Effector memory CD4-positive, alpha-beta T cell (primary cell): ENCODE data around the gene ATP8A2.
"Not testable (repeated sequence)": the region's sequence is repeated elsewhere in the genome, so short reads cannot be mapped to it uniquely, and the experiment has no call there.

Source experiments
- DNase-seq, 3 donors: peaks; one replicate each; pipeline ENCODE4 v3.0.0-alpha.2; 2020
- H3K27ac ChIP-seq: 2 replicates; pipeline ENCODE4 v1.7.0; 2013; ENCODE audit warnings: mild to moderate bottlenecking, low read length, moderate library complexity; ENCODE audit not compliant: insufficient read depth, poor library complexity, severe bottlenecking
- H3K27me3 ChIP-seq: replicated peaks from 2 replicates; pipeline ENCODE4 v1.7.0; 2013; ENCODE audit warnings: mild to moderate bottlenecking, low read length; ENCODE audit not compliant: insufficient read depth, control insufficient read depth, poor library complexity, severe bottlenecking
- H3K36me3 ChIP-seq: 2 replicates; pipeline ENCODE4 v1.7.0; 2013; ENCODE audit warnings: mild to moderate bottlenecking, low read length, moderate library complexity; ENCODE audit not compliant: control insufficient read depth, insufficient read depth
- H3K4me1 ChIP-seq: 2 replicates; pipeline ENCODE4 v1.7.0; 2013; ENCODE audit warnings: low read length, mild to moderate bottlenecking; ENCODE audit not compliant: control insufficient read depth, insufficient read depth, poor library complexity, severe bottlenecking
- H3K4me3 ChIP-seq: 2 replicates; pipeline ENCODE4 v1.7.0; 2013; ENCODE audit warnings: low read length, low read depth, mild to moderate bottlenecking; ENCODE audit not compliant: insufficient read depth, poor library complexity, severe bottlenecking
- H3K9me3 ChIP-seq: 2 replicates; pipeline ENCODE4 v1.7.0; 2013; ENCODE audit warnings: mild to moderate bottlenecking, low read length, moderate library complexity; ENCODE audit not compliant: control insufficient read depth

Gene ATP8A2

DNA sequence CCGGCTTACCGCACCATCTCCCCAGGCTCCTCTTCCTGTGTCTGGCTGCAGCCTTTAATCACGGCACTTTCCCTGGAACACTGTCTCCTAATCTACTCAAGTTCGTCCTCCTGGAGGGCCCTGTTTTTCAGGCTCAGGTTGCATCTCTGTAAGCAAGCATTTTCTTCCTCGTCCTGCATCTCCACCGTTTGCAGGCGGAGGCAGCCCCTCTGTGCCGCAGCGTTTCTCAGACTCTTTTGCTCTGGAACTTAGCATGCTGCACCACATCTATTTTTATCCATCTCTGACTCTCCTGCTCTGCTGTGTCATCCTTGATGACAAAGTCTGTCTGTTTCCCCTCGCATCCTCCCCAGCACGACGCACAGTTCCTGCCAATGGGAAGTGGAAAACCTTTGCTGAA lies 117.5 kb downstream of the ATP8A2 start:
- H3K27me3 ChIP-seq = no peaks in the 10 kb centered on the region
- no peak for DNase-seq
- no peaks in the 10 kb centered on the region for H3K4me1 ChIP-seq
- H3K4me3 ChIP-seq = no peak overlapping the region
- no peak overlapping the region for H3K27ac ChIP-seq
- no peaks in the 10 kb centered on the region for H3K36me3 ChIP-seq
- H3K9me3 ChIP-seq = no peaks in the 10 kb centered on the region

DNA sequence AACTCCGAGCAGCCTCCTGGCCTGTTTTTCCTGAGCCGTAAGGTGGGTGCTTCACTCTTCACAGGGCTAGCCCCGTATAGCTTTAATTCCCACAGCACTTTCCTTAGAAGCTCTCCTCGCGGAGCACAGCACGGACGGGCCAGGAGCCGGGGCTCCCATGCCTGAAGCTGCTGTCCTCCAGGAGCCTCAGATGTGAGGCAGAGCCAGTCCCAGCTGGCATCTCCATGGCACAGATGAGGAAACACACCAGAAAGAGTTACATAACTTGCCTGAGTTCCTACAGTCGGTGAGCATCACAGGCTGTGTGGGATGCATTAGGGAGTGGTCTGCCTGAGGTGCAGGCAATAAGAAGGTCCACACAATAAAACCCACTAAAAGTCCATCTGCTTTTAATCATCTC lies 118.5 kb downstream of the ATP8A2 start:
- Histone ChIP-seq H3K9me3 (no peaks in the 10 kb centered on the region), H3K27ac (no peak overlapping the region), H3K4me1 (no peaks in the 10 kb centered on the region), H3K4me3 (no peak overlapping the region), H3K36me3 (no peaks in the 10 kb centered on the region), H3K27me3 (no peaks in the 10 kb centered on the region)
- no peak for DNase-seq

DNA sequence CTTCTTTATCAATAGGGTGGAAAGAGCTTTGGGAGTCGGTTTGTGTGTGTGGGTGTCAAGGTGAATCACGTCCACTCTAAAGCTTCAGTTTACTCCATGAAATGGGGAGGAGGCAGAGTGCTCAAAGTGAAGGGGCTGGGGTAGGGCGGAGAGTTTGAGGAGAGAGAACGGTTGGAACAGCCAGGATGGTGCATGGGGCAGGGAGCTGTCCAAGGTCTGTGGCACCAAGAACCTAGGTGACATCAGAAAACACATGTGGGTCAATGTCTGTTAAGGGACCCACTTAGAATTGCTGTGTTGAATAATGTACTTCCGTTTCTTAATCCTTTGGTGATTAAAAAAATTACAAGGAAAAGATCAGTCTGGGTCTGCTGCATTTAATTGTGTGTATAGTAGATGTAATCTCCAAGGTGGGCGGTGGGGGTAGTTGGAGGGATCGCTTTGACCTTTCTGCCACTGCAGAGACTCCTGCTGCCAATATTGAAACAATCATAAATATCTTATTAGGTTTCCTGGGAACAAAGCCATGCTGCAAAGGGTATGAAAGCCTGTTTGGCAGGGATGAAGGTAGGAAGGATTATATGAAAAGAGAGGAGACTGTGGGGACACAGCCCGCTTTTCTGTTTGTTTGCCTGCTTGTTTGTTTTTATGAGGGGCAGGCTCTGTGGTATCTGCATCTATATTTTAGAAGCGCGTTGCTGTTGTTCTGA lies 122.3 kb downstream of the ATP8A2 start:
- no peaks in the 10 kb centered on the region for H3K36me3 ChIP-seq
- H3K27ac ChIP-seq = no peak overlapping the region
- no peaks in the 10 kb centered on the region for H3K4me1 ChIP-seq
- no peaks in the 10 kb centered on the region for H3K9me3 ChIP-seq
- no peaks in the 10 kb centered on the region for H3K27me3 ChIP-seq
- H3K4me3 ChIP-seq = no peak overlapping the region
- DNase-seq = no peak

DNA sequence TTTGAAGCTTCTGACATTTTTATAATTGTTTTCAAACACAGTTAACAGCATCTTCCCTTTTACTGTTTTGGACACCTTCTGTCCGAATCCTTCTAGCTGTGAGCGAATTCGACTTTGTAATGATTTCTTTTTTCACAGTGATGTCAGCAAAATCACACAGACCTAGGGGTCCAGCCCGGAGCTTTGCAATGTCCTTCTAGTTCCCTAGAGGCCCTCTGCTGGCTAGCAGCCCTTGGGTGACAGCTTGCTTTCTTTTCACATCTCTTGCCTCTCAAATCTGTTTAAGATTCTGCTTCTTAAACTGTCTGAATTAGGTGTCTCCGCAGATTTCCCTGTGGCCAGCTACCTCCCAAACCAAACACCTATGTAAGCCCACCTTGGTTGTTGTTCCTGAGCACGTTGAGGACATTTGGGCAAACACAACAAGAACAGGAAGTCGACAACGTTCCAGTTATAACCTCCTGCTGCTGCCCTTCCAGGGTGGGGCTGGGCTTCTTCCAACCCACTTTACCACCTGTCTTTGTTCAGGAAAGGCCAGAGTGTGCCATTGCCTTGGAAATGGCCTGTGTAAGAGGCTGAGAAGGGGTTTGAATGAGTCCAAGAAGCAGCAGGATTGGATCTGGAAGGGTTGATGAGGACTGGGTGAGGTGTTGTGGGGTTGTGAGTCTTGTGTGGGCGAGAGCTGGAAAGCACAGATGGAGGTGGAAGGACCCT lies 123.1 kb downstream of the ATP8A2 start:
- H3K27me3 ChIP-seq = no peaks in the 10 kb centered on the region
- no peak for DNase-seq
- H3K4me3 ChIP-seq = no peak overlapping the region
- no peaks in the 10 kb centered on the region for H3K36me3 ChIP-seq
- no peaks in the 10 kb centered on the region for H3K4me1 ChIP-seq
- H3K9me3 ChIP-seq = no peaks in the 10 kb centered on the region
- H3K27ac ChIP-seq = no peak overlapping the region

DNA sequence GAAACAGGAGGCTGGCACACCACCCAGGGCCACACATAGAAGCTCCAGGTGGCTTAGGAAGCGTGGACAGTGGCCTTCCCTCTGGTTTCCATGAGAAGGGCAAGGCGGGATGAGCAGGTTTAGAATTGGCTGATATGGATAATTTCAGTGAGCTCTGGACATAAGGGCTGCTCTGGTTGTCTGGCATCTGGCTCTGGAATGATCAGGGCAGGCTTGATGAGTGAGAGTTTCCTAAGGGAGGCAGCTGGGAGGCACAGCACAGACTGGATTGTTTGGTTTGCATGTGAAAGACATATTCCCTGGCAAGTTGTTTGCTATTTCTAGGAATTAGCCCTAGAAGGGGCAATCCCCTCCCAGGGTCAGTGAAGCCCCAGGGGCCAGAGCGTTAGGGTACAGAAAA lies 129.5 kb downstream of the ATP8A2 start:
- Histone ChIP-seq H3K4me1 (no peaks in the 10 kb centered on the region), H3K4me3 (no peak overlapping the region), H3K36me3 (no peaks in the 10 kb centered on the region), H3K27me3 (no peaks in the 10 kb centered on the region), H3K9me3 (no peaks in the 10 kb centered on the region), H3K27ac (no peak overlapping the region)
- DNase-seq = no peak

DNA sequence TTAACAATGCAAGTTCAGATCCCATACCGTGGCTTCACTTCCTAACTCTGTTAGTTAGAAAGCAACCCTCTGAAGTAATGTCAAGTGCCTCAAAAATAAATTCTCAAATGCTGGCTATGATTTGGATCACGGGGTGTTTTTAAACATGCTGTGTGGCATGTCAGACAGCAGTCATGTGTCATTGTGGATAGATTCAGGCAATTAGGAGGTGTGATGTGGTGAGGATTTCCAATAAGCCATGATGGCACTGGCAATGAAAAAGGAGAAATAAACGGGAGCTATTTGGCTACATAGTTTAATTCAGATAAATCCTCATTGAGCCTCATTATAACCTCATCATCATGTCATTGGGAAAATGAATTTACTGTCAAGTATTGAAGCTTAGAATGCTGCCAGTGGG lies 130.3 kb downstream of the ATP8A2 start:
- no peaks in the 10 kb centered on the region for H3K9me3 ChIP-seq
- no peak overlapping the region for H3K4me3 ChIP-seq
- no peaks in the 10 kb centered on the region for H3K4me1 ChIP-seq
- DNase-seq = no peak
- H3K27ac ChIP-seq = no peak overlapping the region
- no peaks in the 10 kb centered on the region for H3K36me3 ChIP-seq
- no peaks in the 10 kb centered on the region for H3K27me3 ChIP-seq

DNA sequence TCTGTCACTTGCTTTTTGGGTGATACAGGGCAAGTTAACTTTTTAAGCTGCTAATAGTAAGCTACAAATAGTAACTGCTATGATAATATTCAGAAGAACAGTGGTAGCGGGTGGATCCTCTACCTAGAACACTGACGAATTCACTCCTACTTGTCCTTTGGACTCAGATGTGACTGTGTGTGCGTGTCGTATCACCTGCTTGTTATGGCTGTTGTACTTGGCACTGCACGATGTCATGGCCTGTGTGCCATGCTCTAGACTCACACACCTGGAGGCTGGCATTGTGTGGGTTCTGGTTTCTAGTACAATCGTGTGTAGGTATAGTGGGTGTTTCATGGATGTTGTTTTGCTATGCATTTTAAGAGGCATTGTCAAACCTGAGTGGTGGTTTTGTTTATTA lies 130.8 kb downstream of the ATP8A2 start:
- H3K4me3 ChIP-seq = no peak overlapping the region
- no peak overlapping the region for H3K27ac ChIP-seq
- H3K4me1 ChIP-seq = no peaks in the 10 kb centered on the region
- H3K27me3 ChIP-seq = no peaks in the 10 kb centered on the region
- no peaks in the 10 kb centered on the region for H3K36me3 ChIP-seq
- DNase-seq = no peak
- no peaks in the 10 kb centered on the region for H3K9me3 ChIP-seq

DNA sequence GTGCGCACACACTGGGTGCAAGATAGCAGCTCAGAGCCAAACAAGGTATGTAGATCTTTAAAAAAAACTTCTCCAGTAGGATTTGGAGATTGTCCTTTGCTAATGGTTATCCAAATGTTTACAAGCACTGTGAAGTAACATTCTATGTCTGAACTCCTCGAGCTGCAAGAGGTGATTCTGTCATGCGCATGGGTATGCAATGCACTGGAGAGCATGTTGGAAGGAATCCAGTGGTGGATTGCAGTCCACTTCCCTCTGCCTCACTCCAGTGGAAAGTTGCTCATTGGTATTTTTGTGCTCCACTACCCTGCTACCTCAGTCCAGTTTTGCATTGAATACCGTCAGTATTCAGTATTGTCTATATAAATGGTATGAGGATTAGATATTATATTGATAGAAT lies 132.1 kb downstream of the ATP8A2 start:
- no peaks in the 10 kb centered on the region for H3K27me3 ChIP-seq
- no peaks in the 10 kb centered on the region for H3K9me3 ChIP-seq
- no peak for DNase-seq
- no peaks in the 10 kb centered on the region for H3K4me1 ChIP-seq
- no peak overlapping the region for H3K27ac ChIP-seq
- no peaks in the 10 kb centered on the region for H3K36me3 ChIP-seq
- H3K4me3 ChIP-seq = no peak overlapping the region

DNA sequence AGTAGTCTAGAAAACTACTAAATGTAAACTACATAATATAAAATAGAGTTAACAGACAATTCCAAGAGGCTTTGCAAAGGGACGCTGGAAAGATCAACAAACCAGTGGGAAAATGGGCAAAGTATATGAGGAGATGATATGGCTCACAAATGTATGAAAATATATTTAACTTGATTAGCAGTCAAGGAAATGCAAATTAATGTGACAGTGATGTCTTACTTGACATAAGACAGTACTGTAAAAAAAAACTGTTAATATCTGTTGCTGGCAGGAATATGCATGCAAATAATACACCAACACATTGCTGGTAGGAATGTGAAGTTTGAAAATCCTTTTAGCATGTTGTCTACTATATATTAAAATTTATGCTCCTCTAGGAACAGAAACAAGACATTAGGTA lies 136.1 kb downstream of the ATP8A2 start:
- H3K36me3 ChIP-seq = no peaks in the 10 kb centered on the region
- no peak for DNase-seq
- no peaks in the 10 kb centered on the region for H3K27me3 ChIP-seq
- H3K4me1 ChIP-seq = no peaks in the 10 kb centered on the region
- no peak overlapping the region for H3K27ac ChIP-seq
- no peak overlapping the region for H3K4me3 ChIP-seq
- H3K9me3 ChIP-seq = no peaks in the 10 kb centered on the region

DNA sequence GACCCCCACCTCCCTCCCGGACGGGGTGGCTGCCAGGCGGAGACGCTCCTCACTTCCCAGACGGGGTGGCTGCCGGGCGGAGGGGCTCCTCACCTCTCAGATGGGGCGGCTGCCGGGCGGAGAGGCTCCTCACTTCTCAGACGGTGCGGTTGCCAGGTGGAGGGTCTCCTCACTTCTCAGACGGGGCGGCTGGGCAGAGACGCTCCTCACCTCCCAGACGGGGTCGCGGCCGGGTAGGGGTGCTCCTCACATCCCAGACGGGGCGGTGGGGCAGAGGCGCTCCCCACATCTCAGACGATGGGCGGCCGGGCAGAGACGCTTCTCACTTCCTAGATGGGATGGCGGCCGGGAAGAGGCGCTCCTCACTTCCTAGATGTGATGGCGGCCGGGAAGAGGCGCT lies 141.3 kb downstream of the ATP8A2 start:
- H3K9me3 ChIP-seq, H3K4me3 ChIP-seq, H3K27ac ChIP-seq, H3K27me3 ChIP-seq, H3K4me1 ChIP-seq, H3K36me3 ChIP-seq, DNase-seq: not testable (repeated sequence)
